ENCODE data around the gene HES7.

HES7 gene

GRCh38 chr17:8095361-8095760 is 28.5 kb downstream of the HES7 start:
- TF ChIP-seq ZNF8 (CRISPR knock-in tag; IDR thresholded peaks at IDR 0.05) = no peak
- no peak for TF ChIP-seq ZC3H10 (CRISPR knock-in tag; IDR thresholded peaks at IDR 0.05)
- TF ChIP-seq ZFP30 (CRISPR knock-in tag; IDR thresholded peaks at IDR 0.05) = no peak
- TF ChIP-seq OSR1 (CRISPR knock-in tag; IDR thresholded peaks at IDR 0.05) = no peak
- no peak for TF ChIP-seq POU6F1 (CRISPR knock-in tag; IDR thresholded peaks at IDR 0.05; ENCODE audit: borderline replicate concordance, low read depth)
- TF ChIP-seq ZNF565 (CRISPR knock-in tag; conservative IDR thresholded peaks at IDR 0.05; ENCODE audit: low read depth) = no peak
- no peak for TF ChIP-seq CSDC2 (CRISPR knock-in tag; IDR thresholded peaks at IDR 0.05)
- TF ChIP-seq RARB (CRISPR knock-in tag; IDR thresholded peaks at IDR 0.05) = no peak
- TF ChIP-seq PPARA (CRISPR knock-in tag; IDR thresholded peaks at IDR 0.05; ENCODE audit: borderline replicate concordance) = no peak
- TF ChIP-seq TSHZ2 (CRISPR knock-in tag; IDR thresholded peaks at IDR 0.05) = no peak
- no peak for TF ChIP-seq SNAI2 (CRISPR knock-in tag; IDR thresholded peaks at IDR 0.05)
- no peak for TF ChIP-seq CSRNP3 (CRISPR knock-in tag; IDR thresholded peaks at IDR 0.05)
- TF ChIP-seq ZNF70 (CRISPR knock-in tag; IDR thresholded peaks at IDR 0.05) = no peak
- no peak for TF ChIP-seq BACH2 (CRISPR knock-in tag; IDR thresholded peaks at IDR 0.05; ENCODE audit: borderline replicate concordance)
- no peak for TF ChIP-seq ESRRG (CRISPR knock-in tag; IDR thresholded peaks at IDR 0.05)
- no peak for TF ChIP-seq CREB5 (CRISPR knock-in tag; IDR thresholded peaks at IDR 0.05; ENCODE audit: low read depth)
- no peak for TF ChIP-seq ZFP3 (CRISPR knock-in tag; IDR thresholded peaks at IDR 0.05)
- no peak for TF ChIP-seq ARNTL (CRISPR knock-in tag; IDR thresholded peaks at IDR 0.05; ENCODE audit: borderline replicate concordance, low read depth)
- TF ChIP-seq TCF4 (CRISPR knock-in tag; IDR thresholded peaks at IDR 0.05; ENCODE audit: borderline replicate concordance) = no peak
- no peak for TF ChIP-seq ISL1 (CRISPR knock-in tag; IDR thresholded peaks at IDR 0.05)
- no peak for ATAC-seq

GRCh38 chr17:8091033-8091687 is 32.7 kb downstream of the HES7 start:
- no peak for ATAC-seq
- no peak for TF ChIP-seq TOX (CRISPR knock-in tag; IDR thresholded peaks at IDR 0.05; ENCODE audit: borderline replicate concordance)
- TF ChIP-seq CREB5 (CRISPR knock-in tag; IDR thresholded peaks at IDR 0.05; ENCODE audit: low read depth) = no peak
- TF ChIP-seq ZNF70 (CRISPR knock-in tag; IDR thresholded peaks at IDR 0.05) = no peak
- no peak for TF ChIP-seq ARNTL (CRISPR knock-in tag; IDR thresholded peaks at IDR 0.05; ENCODE audit: borderline replicate concordance, low read depth)
- TF ChIP-seq BACH2 (CRISPR knock-in tag; IDR thresholded peaks at IDR 0.05; ENCODE audit: borderline replicate concordance) = no peak
- no peak for TF ChIP-seq ZNF565 (CRISPR knock-in tag; conservative IDR thresholded peaks at IDR 0.05; ENCODE audit: low read depth)
- no peak for TF ChIP-seq POU6F1 (CRISPR knock-in tag; IDR thresholded peaks at IDR 0.05; ENCODE audit: borderline replicate concordance, low read depth)
- no peak for TF ChIP-seq GLIS3 (CRISPR knock-in tag; IDR thresholded peaks at IDR 0.05)
- TF ChIP-seq PATZ1 (CRISPR knock-in tag; IDR thresholded peaks at IDR 0.05; ENCODE audit: borderline replicate concordance) = no peak
- TF ChIP-seq ESRRG (CRISPR knock-in tag; IDR thresholded peaks at IDR 0.05) = no peak
- no peak for TF ChIP-seq ZFP30 (CRISPR knock-in tag; IDR thresholded peaks at IDR 0.05)
- no peak for TF ChIP-seq ZFP3 (CRISPR knock-in tag; IDR thresholded peaks at IDR 0.05)
- no peak for TF ChIP-seq OSR1 (CRISPR knock-in tag; IDR thresholded peaks at IDR 0.05)
- no peak for TF ChIP-seq ZC3H10 (CRISPR knock-in tag; IDR thresholded peaks at IDR 0.05)
